SK-N-SH (cell line): ENCODE data around the gene KCTD21. TPM values are rescaled to one million over a fixed set of nuclear protein-coding genes. Genes with fewer than 3 reads are reported as not detected.

Experiments
- CTCF ChIA-PET: fragments of 300-600, 350-600 bp; formaldehyde crosslinking; extraction: SDS; loops from one replicate; lab custom pipeline; 2021; lab: Yijun Ruan, JAX
- POLR2A ChIA-PET: fragments of 350-600 bp; sonication (Branson Sonifier 250); formaldehyde crosslinking; extraction: SDS; loops from one replicate; lab custom pipeline; 2020; ENCODE audit warnings: antibody characterized with exemption, inconsistent platforms; lab: Yijun Ruan, JAX
- DNase-seq: peaks from one replicate; pipeline ENCODE4 v3.0.0; 2012
- H2AFZ ChIP-seq: fragments of 200-600 bp; sonication (generic); 2 replicates; pipeline ENCODE4 v1.8.1; 2016; ENCODE audit warnings: antibody characterized with exemption, mild to moderate bottlenecking, low read depth
- H3F3A ChIP-seq: fragments of 200-600 bp; sonication (generic); replicated peaks from 2 replicates; pipeline ENCODE3; 2016; ENCODE audit warnings: antibody characterized with exemption, mild to moderate bottlenecking; ENCODE audit not compliant: insufficient read depth
- H3K27ac ChIP-seq, 2 experiments: fragments of 200-500 bp in 1 of 2; fragments of 200-600 bp in 1 of 2; sonication (Bioruptor generic) in 1 of 2; sonication (generic), shearing (Covaris generic) in 1 of 2; 2 replicates each; pipeline versions ENCODE4 v1.5.1 to v1.6.1; 2014 to 2016; ENCODE audit warnings: low read depth in 2 of 2, inconsistent platforms in 1 of 2, low read length in 1 of 2, mild to moderate bottlenecking in 1 of 2, mixed read lengths in 1 of 2
- H3K27me3 ChIP-seq: fragments of 200-600 bp; sonication (generic), shearing (Covaris generic); 2 replicates; pipeline ENCODE4 v1.6.1; 2016; ENCODE audit warnings: mixed run types; ENCODE audit not compliant: insufficient read depth
- H3K36me3 ChIP-seq, 2 experiments: fragments of 200-500 bp in 1 of 2; fragments of 200-600 bp in 1 of 2; sonication (Bioruptor generic) in 1 of 2; sonication (generic) in 1 of 2; replicated peaks in 1 of 2; 2 replicates each; pipeline versions ENCODE3 to v1.5.1; 2014 to 2016; ENCODE audit warnings: low read length in 1 of 2, mild to moderate bottlenecking in 1 of 2; ENCODE audit not compliant: insufficient read depth in 2 of 2, control insufficient read depth in 1 of 2
- H3K4me1 ChIP-seq, 2 experiments: fragments of 200-500 bp in 1 of 2; fragments of 200-600 bp in 1 of 2; sonication (Bioruptor generic) in 1 of 2; sonication (generic), shearing (Covaris generic) in 1 of 2; 2 replicates each; pipeline versions ENCODE4 v1.5.1 to v1.6.1; 2014 to 2016; ENCODE audit warnings: low read depth in 1 of 2, low read length in 1 of 2, mixed run types in 1 of 2; ENCODE audit not compliant: insufficient read depth in 2 of 2, control insufficient read depth in 1 of 2
- H3K4me2 ChIP-seq: fragments of 200-600 bp; sonication (generic), shearing (Covaris generic); 2 replicates; pipeline ENCODE4 v1.6.1; 2017; ENCODE audit warnings: mixed run types
- H3K4me3 ChIP-seq, 2 experiments: fragments of 200-500 bp in 1 of 2; fragments of 200-600 bp in 1 of 2; sonication (Bioruptor generic) in 1 of 2; sonication (generic), shearing (Covaris generic) in 1 of 2; 2 replicates each; pipeline versions ENCODE4 v1.5.1 to v1.8.1; 2014 to 2016; ENCODE audit warnings: low read depth in 2 of 2, inconsistent platforms in 1 of 2, low read length in 1 of 2, mild to moderate bottlenecking in 1 of 2, mixed read lengths in 1 of 2, moderate library complexity in 1 of 2
- H3K79me2 ChIP-seq: fragments of 200-600 bp; sonication (generic); 2 replicates; pipeline ENCODE4 v1.8.1; 2017; ENCODE audit warnings: mild to moderate bottlenecking; ENCODE audit not compliant: insufficient read depth
- H3K9ac ChIP-seq: fragments of 200-600 bp; sonication (generic); 2 replicates; pipeline ENCODE4 v1.6.1; 2017; ENCODE audit warnings: mixed run types
- H3K9me2 ChIP-seq: fragments of 200-600 bp; sonication (generic); 2 replicates; pipeline ENCODE4 v1.6.1; 2017; ENCODE audit warnings: mixed run types
- H3K9me3 ChIP-seq: fragments of 200-600 bp; sonication (generic); 2 replicates; pipeline ENCODE4 v1.6.1; 2017; ENCODE audit warnings: mixed run types, mild to moderate bottlenecking, moderate library complexity
- H4K20me1 ChIP-seq: fragments of 200-600 bp; sonication (generic); 2 replicates; pipeline ENCODE4 v1.6.1; 2017; ENCODE audit warnings: mild to moderate bottlenecking, mixed run types; ENCODE audit not compliant: insufficient read depth
- ELF1 ChIP-seq: IDR thresholded peaks from 2 replicates; pipeline ENCODE4 v1.4.0; 2012
- EP300 ChIP-seq, 2 experiments: IDR thresholded peaks; 2 replicates each; pipeline versions ENCODE4 v1.4.0 to v1.6.1; 2012; ENCODE audit warnings: borderline replicate concordance in 1 of 2, low read depth in 1 of 2, low read length in 1 of 2
- EZH2phosphoT487 ChIP-seq: fragments of 200-600 bp; sonication (generic); IDR thresholded peaks from 2 replicates; pipeline ENCODE4 v1.6.1; 2017; ENCODE audit warnings: low read depth, mixed run types, mild to moderate bottlenecking, antibody characterized with exemption, moderate library complexity, borderline replicate concordance
- FOSL2 ChIP-seq: IDR thresholded peaks from 2 replicates; pipeline ENCODE4 v1.4.0; 2012; ENCODE audit warnings: low read depth, mild to moderate bottlenecking, moderate library complexity, borderline replicate concordance
- GABPA ChIP-seq: IDR thresholded peaks from 2 replicates; pipeline ENCODE4 v1.4.0; 2012; ENCODE audit warnings: low read depth, mild to moderate bottlenecking
- MEF2A ChIP-seq: IDR thresholded peaks from 2 replicates; pipeline ENCODE4 v1.4.0; 2012; ENCODE audit warnings: low read depth, borderline replicate concordance
- NRF1 ChIP-seq: IDR thresholded peaks from 2 replicates; pipeline ENCODE4 v1.6.1; 2012; ENCODE audit warnings: low read depth, mild to moderate bottlenecking, low read length
- POLR2AphosphoS5 ChIP-seq: IDR thresholded peaks from 2 replicates; pipeline ENCODE4 v1.6.1; 2012; ENCODE audit warnings: low read depth, low read length
- RAD21 ChIP-seq: IDR thresholded peaks from 2 replicates; pipeline ENCODE4 v1.6.1; 2012; ENCODE audit warnings: mild to moderate bottlenecking, low read length
- RCOR1 ChIP-seq: fragments of 150-350 bp; IDR thresholded peaks from 2 replicates; pipeline ENCODE4 v1.6.1; 2017; ENCODE audit warnings: antibody characterized with exemption, low read length
- RFX5 ChIP-seq: IDR thresholded peaks from 2 replicates; pipeline ENCODE4 v1.6.1; 2012; ENCODE audit warnings: mild to moderate bottlenecking, improper control_type of control experiment, low read length
- RXRA ChIP-seq: IDR thresholded peaks from 2 replicates; pipeline ENCODE4 v1.4.0; 2012; ENCODE audit warnings: low read depth, mild to moderate bottlenecking, borderline replicate concordance
- SIN3A ChIP-seq: IDR thresholded peaks from 2 replicates; pipeline ENCODE4 v1.6.1; 2012; ENCODE audit warnings: low read depth, mild to moderate bottlenecking, low read length, moderate library complexity, borderline replicate concordance
- SMC3 ChIP-seq: IDR thresholded peaks from 2 replicates; pipeline ENCODE4 v1.6.1; 2012; ENCODE audit warnings: low read depth, low read length, improper control_type of control experiment
- TEAD4 ChIP-seq: IDR thresholded peaks from 2 replicates; pipeline ENCODE4 v1.4.0; 2012; ENCODE audit warnings: mild to moderate bottlenecking, borderline replicate concordance; ENCODE audit not compliant: insufficient read depth
- YY1 ChIP-seq: IDR thresholded peaks from 2 replicates; pipeline ENCODE4 v1.4.0; 2012; ENCODE audit warnings: low read depth, mild to moderate bottlenecking
- WGBS: methylation state at CpG from one replicate; pipeline ENCODE4 v1.1.6; 2017; ENCODE audit warnings: low lambda C conversion rate; 5-methylcytosine and 5-hydroxymethylcytosine counted together
- polyA plus RNA-seq, 3 experiments: library from polyadenylated mRNA; depleted of rRNA; stranded (reverse); fragments of >200 nt; gene quantifications; 2 replicates each; pipeline ENCODE4 v1.2.3, GENCODE V29; 2012
- TF ChIP-seq, protein P1 (sequence below): fragments of 150-350 bp; IDR thresholded peaks from 2 replicates; pipeline ENCODE4 v1.6.1; 2016; ENCODE audit warnings: mild to moderate bottlenecking, low read depth, low read length
- TF ChIP-seq, protein P2 (sequence below): IDR thresholded peaks from 2 replicates; pipeline ENCODE4; 2012
- TF ChIP-seq, protein P3 (sequence below): IDR thresholded peaks from 2 replicates; pipeline ENCODE4 v1.4.0; 2012; ENCODE audit warnings: low read depth, borderline replicate concordance
- TF ChIP-seq, protein P4 (sequence below): IDR thresholded peaks from 2 replicates; pipeline ENCODE4 v1.4.0; 2012; ENCODE audit warnings: low read depth

KCTD21 gene
- polyA plus RNA-seq, 1 of the 3 experiments (the other 2 are of a cell fraction), result 5.0 TPM

DNA sequence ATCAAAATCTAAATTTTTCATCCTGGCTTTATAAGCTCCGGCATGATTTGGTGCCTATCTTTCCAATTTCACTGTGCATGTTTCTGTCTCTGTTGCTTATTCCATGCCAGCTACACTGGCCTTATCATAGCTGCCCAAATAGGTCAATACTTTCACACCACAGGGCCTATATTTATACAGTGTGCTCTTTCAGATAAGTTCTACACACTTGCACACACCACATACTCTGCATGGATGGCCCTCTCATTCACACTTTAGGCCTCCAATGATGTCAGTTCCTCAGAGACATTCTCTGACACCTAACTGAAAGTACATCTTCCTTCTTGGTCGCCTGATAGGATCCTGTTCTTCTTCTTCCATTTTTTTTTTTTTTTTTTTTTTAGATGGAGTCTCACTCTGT, 56.0 kb downstream of the KCTD21 start:
- H3K9me3 ChIP-seq, result no peaks in the 10 kb centered on the region
- ChIA-PET CTCF (no interaction called here), POLR2A (interaction anchor here (0.7 kb wide), 1 partner anchor 156 kb away, joined by 6 read pairs; no protein-coding TSS in a partner anchor)
- no peaks in the 10 kb centered on the region for H3F3A ChIP-seq
- no peaks in the 10 kb centered on the region for H3K4me1 ChIP-seq
- no peaks in the 10 kb centered on the region for H4K20me1 ChIP-seq
- no peak overlapping the region for H3K4me3 ChIP-seq
- H3K4me2 ChIP-seq, result no peak overlapping the region
- TF ChIP-seq RFX5 (no peak), ELF1 (no peak)
- H3K27me3 ChIP-seq, result no peaks in the 10 kb centered on the region
- peaks cover 68% of the 10 kb centered on the region for H3K79me2 ChIP-seq
- no peak for DNase-seq
- H3K9ac ChIP-seq, result no peak overlapping the region
- no peak overlapping the region for H2AFZ ChIP-seq
- peaks cover 0 to 15% of the 10 kb centered on the region in 2 experiments for H3K36me3 ChIP-seq
- no peaks in the 10 kb centered on the region for H3K9me2 ChIP-seq
- no peak overlapping the region for H3K27ac ChIP-seq
- 64% methylated on average over 2 of the region's 2 CpGs for WGBS

DNA sequence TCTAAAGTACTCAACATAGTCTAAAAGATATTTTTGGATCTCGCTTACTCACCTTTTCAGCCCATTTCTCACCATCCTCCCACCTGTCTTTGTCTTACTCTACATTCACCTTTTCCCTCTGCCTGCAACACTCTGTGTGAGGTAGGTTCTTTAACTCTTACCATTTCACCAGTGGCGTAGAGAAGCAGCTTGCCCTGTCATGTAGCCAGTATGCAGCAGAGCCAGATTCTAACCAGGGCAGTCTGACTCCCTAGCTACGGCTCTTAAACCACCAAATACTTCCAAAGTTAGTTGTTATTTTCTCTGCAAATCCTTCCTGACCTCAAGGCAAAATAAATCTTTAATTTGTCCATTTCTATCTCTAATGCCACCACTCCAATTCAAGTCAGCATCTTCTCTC, 56.5 kb downstream of the KCTD21 start:
- 63% methylated on average over 3 of the region's 3 CpGs for WGBS
- ChIA-PET POLR2A (no interaction called here), CTCF (no interaction called here)
- Histone ChIP-seq H3K4me2 (no peak overlapping the region), H3K9me2 (no peaks in the 10 kb centered on the region), H3K36me3 (peaks cover 0 to 16% of the 10 kb centered on the region in 2 experiments), H3K27ac (no peak overlapping the region), H3K79me2 (peaks cover 67% of the 10 kb centered on the region), H3K9me3 (no peaks in the 10 kb centered on the region), H4K20me1 (no peaks in the 10 kb centered on the region), H3K27me3 (no peaks in the 10 kb centered on the region), H3K4me1 (no peaks in the 10 kb centered on the region), H3K9ac (no peak overlapping the region), H3F3A (no peaks in the 10 kb centered on the region), H3K4me3 (no peak overlapping the region), H2AFZ (no peak overlapping the region)
- no peak for TF ChIP-seq SIN3A
- no peak for TF ChIP-seq FOSL2
- TF ChIP-seq POLR2AphosphoS5, result no peak
- TF ChIP-seq, protein P1, sequence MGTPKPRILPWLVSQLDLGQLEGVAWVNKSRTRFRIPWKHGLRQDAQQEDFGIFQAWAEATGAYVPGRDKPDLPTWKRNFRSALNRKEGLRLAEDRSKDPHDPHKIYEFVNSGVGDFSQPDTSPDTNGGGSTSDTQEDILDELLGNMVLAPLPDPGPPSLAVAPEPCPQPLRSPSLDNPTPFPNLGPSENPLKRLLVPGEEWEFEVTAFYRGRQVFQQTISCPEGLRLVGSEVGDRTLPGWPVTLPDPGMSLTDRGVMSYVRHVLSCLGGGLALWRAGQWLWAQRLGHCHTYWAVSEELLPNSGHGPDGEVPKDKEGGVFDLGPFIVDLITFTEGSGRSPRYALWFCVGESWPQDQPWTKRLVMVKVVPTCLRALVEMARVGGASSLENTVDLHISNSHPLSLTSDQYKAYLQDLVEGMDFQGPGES, result no peak
- TF ChIP-seq, protein P2, sequence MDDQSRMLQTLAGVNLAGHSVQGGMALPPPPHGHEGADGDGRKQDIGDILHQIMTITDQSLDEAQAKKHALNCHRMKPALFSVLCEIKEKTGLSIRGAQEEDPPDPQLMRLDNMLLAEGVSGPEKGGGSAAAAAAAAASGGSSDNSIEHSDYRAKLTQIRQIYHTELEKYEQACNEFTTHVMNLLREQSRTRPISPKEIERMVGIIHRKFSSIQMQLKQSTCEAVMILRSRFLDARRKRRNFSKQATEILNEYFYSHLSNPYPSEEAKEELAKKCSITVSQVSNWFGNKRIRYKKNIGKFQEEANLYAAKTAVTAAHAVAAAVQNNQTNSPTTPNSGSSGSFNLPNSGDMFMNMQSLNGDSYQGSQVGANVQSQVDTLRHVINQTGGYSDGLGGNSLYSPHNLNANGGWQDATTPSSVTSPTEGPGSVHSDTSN, result no peak
- TF ChIP-seq YY1, result no peak
- TF ChIP-seq SMC3, result no peak
- TF ChIP-seq EP300 (IDR thresholded peaks at IDR 0.05; ENCODE audit: borderline replicate concordance in 1 of 2, low read depth in 1 of 2, low read length in 1 of 2), result no peak
- no peak for TF ChIP-seq RXRA
- no peak for TF ChIP-seq GABPA
- no peak for TF ChIP-seq NRF1
- TF ChIP-seq, protein P3, sequence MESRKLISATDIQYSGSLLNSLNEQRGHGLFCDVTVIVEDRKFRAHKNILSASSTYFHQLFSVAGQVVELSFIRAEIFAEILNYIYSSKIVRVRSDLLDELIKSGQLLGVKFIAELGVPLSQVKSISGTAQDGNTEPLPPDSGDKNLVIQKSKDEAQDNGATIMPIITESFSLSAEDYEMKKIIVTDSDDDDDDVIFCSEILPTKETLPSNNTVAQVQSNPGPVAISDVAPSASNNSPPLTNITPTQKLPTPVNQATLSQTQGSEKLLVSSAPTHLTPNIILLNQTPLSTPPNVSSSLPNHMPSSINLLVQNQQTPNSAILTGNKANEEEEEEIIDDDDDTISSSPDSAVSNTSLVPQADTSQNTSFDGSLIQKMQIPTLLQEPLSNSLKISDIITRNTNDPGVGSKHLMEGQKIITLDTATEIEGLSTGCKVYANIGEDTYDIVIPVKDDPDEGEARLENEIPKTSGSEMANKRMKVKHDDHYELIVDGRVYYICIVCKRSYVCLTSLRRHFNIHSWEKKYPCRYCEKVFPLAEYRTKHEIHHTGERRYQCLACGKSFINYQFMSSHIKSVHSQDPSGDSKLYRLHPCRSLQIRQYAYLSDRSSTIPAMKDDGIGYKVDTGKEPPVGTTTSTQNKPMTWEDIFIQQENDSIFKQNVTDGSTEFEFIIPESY, result no peak
- no peak for TF ChIP-seq EZH2phosphoT487
- no peak for TF ChIP-seq RAD21
- no peak for TF ChIP-seq TEAD4
- TF ChIP-seq MEF2A, result no peak
- TF ChIP-seq, protein P4, sequence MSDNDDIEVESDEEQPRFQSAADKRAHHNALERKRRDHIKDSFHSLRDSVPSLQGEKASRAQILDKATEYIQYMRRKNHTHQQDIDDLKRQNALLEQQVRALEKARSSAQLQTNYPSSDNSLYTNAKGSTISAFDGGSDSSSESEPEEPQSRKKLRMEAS, result no peak
- no peak for TF ChIP-seq RCOR1
- no peak for DNase-seq
